Activated naive CD4-positive, alpha-beta T cell (primary cell): Measurements from ENCODE around the gene MAPRE2.
"Not testable (repeated sequence)": the region's sequence is repeated elsewhere in the genome, so short reads cannot be mapped to it uniquely, and the experiment has no call there.

ENCODE experiments used
- DNase-seq, 4 experiments: peaks; one replicate each; lab custom pipeline; 2025; lab: John Stamatoyannopoulos, UW

Gene MAPRE2

DNA sequence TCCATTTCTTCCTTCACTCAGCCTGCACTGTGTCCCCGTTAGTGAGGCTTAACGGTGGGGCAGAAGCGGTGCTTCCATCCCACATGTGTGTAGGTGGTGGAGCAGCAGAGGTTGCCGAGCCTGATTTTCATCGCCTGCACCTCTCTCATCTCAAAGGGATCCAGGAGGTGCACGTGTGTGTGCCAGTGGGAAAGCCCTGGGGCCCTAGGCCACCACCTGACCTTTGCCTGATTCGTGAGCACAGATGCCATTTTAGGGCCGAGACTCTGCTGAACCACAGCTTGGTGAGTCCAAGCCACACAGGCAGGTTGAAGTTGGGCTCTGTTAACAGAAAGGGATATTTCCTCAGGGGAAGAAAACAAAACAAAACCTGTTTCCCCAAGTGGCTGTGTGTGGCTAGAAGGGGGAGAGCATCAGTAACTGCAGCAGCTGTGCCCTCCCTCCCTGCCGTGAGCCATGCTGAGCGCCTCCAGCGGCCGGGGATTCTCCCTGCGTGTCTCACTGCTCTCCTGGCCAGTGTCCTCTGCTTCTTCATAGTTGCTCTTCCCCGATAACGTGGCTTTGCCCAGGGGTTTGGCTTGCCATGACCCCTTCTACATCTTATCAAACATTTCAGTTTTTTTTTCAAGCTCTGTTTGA lies 81.5 kb downstream of the MAPRE2 start:
- DNase-seq, result no peak

DNA sequence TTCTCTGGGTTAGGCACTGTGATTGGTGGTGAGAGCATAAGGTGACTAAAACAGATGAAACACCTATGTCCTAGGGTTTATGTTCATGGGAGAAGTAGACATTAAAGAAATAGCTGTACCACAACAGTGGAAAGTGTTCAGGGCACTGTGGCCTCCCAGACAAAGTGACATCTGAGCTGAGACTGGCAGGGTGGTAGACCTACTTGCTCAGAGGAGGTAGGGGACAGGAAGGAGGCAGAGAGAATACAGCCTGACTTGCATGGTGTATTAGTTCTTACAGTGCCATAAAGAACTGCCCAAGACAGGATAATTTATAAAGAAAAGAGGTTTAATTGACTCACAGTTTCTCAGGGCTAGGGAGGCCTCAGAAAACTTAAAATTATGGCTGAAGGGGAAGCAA lies 82.6 kb downstream of the MAPRE2 start:
- no peak for DNase-seq

DNA sequence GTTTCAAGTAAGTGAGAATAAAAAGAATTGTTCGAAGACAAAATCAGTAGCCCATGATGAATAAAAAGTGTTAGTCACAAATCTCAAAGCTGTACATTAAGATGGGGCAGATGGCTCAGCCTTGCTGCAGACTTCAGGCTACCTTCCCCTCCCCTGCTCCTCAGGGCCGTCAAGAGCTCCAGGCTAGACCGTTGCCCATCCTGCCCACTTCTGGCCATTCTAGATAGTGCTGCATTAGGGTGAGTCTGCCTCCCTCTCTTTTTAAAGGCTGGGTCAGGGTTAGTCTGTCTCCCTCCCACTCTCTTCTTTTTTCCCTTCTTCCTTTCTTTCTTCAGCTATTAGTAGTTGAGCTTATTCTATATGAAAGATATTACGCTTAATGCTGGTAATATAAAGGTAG lies 86.0 kb downstream of the MAPRE2 start:
- no peak for DNase-seq

DNA sequence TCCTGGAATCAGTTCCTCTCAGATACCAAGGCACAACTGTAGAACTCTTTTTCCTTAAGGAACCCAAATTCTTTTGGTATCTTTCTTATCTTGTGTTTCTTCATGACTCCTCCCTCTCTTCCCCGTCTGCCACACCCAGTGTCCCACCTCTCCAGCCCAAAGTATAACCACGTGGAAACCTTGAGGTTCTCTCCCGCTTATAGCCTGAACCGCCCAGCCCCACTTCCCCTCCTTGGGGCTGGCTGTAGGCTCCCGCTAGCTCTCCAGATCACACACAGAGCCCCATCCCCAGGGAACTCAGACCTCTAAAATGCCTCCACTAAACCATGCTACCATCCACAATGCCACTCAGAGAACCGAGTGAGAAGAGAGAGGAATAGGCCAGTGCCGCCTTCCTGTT lies 87.5 kb downstream of the MAPRE2 start:
- no peak for DNase-seq

DNA sequence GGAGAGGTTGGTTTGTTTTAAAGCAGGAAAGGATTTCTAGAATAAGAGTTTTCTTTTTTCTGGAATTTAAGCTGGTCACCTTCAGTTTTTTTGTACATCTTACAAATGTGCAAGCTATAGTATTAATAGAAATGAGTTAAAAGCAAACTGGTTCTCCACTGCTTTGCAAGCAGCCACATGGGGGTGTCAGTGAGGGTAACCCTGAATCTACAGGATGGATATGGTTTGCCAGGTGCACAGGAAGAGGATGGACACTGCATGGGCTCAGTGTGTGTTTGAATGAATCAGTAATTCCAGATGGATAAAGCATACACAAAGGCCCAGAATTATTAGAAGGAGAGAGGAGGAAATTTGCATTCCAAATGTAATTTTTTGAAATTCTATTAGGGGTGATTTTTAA lies 89.0 kb downstream of the MAPRE2 start:
- no peak for DNase-seq

DNA sequence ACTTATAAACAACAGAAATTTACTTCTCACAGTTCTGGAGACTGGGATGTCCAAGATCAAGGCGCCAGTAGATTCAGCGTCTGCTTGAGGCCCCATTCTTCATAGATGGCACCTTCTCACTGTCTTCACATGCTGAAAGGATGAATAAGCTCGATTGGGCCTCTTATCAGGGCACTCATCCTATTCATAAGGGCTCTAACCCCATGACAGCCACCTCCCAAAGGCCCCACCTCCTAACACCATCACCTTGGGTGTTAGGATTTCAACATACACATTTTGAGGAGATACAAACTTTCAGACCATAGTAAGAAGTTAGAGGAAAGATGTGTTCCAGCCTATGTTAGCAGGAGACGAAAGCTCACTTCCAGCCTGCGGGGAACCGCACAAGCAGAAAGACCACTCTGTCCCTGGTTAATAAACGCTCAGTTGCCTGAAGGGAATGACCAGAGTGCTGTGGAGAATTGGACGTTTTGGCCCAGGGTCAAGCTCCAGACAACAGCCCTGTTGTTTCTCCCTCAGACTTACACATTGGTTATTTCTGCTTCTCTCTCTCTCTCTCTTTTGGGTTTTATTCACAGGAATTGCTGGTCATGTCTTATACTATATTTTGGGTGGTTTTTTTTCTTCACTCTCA lies 90.3 kb downstream of the MAPRE2 start:
- DNase-seq, result no peak

DNA sequence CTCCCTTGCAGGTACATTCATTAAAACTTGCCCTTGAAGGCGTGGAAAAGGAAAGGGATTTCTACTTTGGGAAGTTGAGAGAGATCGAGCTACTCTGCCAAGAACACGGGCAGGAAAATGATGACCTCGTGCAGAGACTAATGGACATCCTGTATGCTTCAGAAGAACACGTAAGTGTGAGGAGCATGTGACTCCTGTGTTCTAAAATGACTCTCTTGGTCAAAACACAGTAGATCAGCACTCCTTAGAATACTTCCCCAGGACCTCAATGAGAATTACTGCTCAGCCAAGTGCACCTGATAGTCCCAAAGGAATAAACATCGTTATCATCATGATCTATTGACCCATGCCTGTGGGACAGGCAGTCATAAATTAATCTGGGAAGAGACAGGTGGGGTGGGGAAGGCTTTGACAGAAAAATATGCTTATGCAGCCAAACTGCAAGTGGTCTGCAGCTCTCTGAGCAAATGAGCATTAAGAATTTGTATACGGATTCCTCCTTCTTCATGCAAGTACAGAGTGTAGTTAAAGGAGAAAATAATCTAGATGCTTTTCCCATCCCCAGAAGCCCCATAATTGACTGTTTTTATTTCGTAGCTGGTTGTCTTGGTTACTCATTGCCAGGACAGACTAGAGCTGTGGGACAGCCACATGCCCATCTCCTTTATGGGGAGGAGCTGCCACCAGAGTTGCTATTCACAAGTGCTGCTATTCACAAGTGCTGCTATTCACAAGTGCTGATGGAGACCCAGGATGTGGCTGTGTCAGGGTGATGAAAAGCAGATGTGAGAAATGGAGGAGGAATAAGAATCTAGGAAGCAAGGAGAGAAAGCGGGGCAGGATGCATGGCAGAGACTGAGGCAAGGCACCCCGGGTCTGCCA lies 91.0 kb downstream of the MAPRE2 start:
- no peak for DNase-seq

DNA sequence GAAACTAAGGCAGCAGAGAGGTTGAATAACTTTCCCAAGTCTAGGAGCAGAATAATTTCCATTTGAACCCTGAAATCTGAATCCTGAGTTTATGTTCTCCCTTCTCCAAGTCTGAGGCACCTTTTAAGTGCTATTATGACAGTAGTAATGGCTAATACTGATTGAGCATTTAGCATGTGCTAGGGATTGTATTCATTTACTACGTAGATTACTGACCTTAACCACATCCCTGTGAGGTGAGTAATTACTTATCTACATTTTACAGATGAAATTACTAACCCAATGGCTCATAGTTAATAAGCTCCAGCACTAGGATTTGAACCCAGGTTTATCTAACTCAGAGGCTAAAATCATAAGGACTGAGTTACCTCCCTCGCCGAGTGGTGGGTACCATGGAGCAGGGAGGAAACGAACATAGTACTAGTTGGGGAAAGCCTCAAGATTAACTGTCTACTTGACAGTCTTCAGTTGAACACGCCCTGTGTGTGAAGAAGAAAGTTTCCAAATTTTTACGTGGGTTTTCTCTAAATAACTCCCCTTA lies 93.0 kb downstream of the MAPRE2 start:
- DNase-seq, result no peak

DNA sequence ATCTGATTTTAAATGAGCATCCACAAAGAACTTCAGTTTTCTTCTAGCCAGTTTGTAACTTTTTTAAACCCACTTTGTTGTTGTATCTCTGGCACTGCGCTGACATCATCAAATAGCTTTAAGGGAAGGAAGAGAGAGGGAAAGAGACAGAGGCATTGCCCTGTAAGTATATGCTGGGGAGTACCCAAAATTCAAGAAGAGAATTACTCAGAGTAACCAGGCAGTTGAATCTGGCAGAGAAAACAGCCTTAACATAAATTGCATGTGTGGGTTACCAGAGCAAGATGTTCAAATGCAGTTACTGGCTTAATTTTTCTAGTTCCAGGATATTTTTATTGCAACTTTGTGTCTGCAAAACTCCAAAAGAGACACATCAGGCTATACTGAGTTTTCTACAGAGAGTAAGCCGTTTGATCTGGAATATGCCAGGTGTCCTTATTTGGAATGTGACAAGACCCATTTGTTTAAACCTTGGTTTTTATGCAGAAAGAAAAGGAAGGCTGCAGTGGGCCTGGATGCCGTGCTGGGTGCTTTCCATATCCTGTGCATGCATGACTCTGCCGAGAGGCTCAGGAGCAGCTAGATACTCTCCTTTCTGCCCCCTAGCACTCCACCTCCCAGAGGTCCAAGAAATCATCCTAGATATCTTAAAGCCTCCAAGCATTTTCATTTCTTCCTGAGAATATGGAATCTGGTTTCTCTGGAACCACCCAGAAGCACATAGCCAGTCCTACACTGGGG lies 93.7 kb downstream of the MAPRE2 start:
- no peak for DNase-seq

DNA sequence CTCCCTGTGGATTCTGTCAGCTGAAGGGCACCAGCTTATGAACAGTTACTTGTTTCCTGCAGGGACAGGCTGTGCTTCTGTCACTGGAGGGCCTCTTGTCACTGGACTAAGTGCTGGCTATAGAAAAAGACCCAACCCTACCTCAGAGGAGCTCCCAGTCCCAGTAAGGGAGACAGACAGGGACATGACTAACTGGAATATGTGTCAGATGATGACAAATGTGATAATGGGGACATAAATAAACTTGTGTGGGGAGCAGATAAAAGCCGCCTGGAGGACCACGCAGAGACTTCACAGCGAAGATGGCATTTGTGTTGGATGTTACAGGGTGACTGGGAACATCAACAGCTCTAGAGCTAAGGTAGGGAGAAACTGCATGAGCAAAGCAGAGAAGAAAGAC lies 95.0 kb downstream of the MAPRE2 start:
- DNase-seq, result no peak

DNA sequence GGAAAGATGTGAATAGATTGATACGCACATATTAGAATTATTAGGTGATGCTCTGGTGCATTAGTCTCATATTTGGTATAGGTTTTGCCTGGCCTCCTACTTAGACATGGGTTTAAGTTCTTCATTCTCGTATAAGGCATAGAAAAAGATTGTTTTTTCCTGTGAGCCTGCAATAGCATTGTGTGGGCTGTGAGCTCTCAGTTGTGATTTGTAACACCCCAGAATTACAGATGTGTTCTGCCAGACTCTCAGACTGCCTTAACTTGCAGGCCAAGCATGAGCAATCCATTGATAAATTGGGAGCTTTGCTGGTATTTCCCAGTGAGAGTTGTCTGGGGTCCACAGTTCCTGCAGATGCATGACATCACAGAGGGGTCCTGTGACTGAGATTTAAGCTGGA lies 95.7 kb downstream of the MAPRE2 start:
- DNase-seq, result no peak

DNA sequence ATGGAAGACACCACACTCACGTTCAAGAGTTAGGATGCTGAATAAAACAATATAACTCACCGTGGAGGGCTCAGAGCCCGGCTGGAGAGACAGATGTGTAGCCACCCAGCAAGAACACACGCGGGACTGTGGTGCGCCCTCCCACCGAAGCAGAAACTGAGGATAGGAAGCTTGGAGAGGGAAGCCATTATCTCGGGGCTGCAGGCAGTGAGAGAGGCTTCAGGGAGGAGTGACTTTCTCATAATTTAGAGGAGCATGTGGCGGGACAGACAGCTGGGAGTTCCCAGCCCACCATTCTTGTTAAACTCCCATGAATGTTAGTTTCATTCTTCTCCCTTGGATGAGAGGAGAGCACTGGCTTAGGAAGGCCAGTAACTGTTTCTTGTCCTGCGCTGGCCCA lies 96.4 kb downstream of the MAPRE2 start:
- no peak for DNase-seq

DNA sequence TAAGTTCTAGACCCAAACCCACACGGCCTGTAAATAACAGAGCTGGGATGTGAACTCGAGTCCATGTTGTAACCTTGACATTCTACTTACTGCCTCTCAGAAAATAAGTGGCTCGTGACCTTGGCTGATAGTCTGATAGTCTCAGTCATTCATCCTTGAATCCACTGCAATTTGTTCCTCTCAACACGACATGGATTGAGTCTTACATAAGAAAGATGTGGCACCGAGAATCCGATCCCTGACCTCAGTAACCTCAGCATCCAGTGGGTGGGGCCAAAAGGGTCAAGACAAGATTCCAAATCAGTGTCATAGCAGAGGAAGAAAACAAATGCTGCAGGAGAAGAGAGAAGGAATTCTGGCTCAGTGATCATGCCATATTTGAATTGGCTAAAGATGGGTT lies 97.6 kb downstream of the MAPRE2 start:
- DNase-seq, result no peak

DNA sequence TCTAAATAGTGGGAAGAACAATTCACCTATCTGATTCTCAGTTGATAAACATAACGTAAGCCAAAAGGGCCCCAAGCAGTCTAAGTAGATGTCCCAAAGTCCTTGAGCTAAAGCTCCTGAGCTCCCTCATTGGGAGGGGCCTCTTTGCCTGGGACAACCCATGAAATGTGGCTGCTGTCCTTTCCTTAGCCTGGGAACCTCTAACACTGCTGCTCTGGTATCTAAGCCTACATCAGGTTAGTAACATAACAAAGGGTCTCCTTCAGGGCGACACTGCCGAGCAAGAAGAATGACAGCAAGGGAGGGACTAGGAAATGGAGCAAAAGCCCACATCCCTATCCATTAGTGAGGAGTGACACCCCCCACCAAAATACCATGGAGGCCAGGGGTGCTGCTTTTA lies 98.3 kb downstream of the MAPRE2 start:
- DNase-seq, result no peak

DNA sequence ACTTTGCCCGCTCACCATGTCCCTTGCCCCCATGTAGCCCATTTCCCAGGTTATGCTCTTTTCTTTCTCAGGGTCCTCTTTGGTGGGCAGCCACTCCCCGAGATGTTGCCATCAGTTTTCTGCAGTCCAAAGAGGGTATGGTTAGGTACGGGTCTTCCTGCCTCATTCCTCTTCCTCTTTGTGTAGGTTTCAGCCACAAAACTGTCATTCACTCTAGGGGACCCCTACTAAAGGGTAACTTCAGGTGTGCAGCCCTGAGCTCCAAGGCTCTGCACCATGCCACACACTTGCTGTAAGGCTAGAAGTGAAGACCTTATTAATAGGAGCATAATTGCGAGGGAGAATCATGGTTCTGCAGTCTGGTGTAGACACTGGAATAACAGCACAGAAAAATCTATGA lies 99.9 kb downstream of the MAPRE2 start:
- DNase-seq, result no peak

DNA sequence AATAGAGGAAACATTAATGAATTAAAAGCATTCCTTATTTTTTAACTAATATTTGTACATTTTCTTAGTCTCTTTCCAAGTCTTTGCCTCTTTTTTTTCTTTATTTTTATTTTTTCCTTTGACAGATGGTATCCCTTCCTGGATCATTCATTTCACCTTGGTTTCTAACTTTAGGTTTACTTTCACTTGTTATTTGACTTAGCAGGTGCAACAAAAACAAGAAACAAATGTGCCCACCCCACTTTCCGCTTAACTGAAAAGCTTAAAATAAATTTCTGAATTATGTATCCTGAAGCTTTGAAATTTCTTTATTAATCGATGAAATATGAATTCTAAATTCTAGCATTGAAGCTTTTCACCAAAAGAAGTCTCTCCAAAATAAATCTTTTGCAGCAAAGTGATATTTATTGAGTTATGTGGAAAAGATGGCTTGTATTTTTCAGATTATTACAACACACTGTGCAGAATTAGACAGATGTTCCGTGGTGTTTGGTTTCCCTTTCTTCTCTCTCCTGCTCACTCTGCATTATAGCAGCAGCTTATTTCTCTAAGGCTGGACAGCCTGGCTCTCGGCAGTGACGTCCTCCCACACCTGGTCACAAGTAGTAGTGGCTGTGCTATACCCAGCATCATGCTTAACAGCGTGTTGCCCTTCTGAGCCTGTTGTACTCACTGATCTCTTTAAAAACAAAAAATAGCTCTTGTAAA lies 100.5 kb downstream of the MAPRE2 start:
- DNase-seq, result no peak

DNA sequence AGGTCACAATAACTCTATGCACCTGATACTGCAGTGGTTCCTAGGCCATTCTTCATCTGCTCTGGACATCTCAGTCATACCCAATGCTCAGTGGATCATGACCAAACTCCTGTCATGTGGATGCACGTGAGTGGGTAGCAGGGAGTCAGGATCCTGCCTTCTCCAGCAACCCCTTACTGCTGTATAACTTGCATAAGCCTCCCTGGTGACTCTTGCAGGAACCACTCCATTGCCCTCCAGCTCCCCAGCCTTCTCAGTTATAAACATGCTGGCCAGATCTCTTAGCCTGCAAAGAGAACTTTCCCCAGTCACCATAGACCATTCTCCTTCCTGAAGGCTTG lies 101.0 kb downstream of the MAPRE2 start:
- no peak for DNase-seq

DNA sequence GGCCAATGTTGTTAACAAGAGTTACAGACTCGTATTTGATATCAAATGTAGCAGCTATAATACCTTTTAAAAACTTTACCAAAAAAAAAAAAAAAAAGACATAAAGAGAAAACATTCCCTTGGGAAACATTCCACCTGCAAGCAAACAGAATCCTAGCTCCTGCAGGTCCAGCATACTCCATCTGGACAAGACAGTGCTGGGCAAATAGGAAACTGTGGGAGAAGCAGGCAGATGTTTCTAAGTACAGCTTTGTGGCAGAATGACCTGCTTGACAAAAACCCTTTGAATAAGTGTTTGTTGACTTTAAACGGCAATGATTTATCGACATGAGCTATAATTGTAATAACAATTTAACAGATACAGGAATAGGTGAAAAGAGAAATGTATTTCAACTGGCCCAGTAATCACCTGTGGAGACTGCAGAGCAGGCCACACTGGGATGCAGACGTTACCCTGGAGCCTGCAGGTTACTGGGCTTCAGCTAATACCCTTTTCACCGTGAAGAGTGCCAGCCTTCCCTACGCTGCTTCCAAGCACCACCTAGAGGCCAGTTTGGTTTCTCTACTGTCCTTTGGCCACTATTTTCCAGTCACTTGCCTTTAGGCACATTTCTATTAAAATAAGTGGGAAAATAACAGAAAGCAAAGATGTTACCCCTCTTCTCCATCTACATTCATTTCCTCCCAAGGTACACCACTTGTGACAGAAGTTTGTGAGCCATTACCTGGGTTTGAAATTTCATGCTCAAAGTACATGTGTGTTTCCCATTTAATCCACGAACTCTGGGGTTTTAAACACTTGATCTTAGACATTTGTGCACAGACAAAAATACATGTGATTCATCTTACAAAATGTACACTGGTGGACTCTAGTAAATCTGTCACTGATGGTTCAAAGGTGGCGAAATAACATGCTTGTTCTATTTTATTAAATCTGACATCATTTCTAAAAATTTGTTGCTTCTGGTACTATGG lies 102.7 kb downstream of the MAPRE2 start:
- DNase-seq, result peak in 1 of 4 experiments; percentile 14

DNA sequence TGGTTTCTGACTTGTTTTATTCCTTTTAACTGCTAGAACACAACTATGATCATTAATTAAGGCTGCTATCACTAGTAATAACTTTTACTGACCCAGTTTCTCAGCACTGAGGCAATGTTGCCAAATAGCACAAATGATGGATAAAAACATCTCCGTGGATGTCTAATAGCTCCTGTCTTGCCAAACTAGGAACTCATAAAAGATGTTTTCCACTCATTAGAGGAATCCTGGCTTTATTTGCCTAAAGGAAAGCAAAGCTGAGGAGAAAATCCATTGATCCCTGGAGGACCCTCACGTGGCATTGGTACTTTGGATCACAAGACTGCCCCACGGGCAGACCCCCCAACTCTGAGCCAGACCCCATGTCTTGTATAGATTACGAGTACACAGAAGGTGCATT lies 103.5 kb downstream of the MAPRE2 start:
- no peak for DNase-seq

DNA sequence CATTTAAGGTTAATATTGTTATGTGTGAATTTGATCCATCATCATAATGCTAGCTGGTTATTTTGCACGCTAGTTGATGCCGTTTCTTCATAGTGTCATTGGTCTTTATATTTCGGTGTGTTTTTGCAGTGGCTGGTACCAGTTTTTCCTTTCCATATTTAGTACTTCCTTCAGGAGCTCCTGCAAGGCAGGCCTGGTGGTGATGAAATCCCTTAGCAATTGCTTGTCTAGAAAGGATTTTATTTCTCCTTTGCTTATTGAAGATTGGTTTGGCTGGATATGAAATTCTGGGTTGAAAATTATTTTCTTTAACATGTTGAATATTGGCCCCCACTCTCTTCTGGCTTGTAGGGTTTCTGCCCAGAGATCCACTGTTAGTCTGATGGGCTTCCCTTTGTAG lies 109.0 kb downstream of the MAPRE2 start:
- not testable (repeated sequence) for DNase-seq
